ENCODE measurements around the gene DYNAP.

Gene DYNAP, protein sequence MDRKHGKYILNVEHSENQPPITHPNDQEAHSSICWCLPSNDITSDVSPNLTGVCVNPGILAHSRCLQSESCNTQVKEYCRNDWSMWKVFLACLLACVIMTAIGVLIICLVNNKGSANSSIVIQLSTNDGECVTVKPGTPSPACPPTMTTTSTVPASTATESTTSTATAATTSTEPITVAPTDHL

DNA sequence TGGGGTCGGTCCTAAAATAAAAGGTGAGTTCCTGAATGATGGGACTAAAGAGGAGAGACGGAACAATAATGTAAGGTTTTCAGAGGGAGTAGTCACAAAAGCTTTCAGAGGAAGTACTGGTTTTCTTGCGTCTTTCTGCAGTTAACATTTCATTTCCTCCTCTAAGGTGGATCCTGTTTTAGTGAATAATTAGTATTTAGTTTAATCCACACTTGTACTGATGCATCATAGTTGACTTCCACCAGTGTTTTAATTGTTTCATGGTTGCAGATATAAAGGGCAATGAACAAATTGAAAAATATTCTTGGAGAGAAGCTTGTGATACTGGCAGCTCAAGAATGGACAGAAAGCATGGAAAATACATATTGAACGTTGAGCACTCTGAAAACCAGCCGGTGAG is at the start of gene DYNAP:
TSS of gene DYNAP (plus strand) at position 301 of the 400 bp plus-strand sequence. CDS start at position 339, 38 bp downstream.
- H3K4me3 ChIP-seq (ENCODE audit: low read depth, low read length): no peak within 1 kb of the TSS

DNA sequence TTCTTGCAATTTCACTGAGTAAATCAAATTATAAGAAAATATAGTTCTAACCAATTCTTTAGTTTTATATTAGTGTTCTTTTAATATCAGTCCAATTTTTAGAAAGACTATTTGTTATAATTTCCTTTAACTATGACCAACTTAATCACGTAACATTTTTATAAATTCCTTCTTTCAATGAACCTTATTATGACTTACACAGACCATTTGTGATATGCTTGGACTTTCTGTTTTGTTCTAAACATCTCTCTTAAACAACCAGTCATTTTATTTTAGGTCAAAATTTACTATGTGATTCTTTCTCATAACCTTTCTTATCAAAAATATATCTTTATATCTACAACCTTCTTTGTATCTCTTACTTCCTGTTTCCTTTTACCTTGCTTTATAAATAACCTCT is 39.5 kb upstream of the DYNAP start:
- no peak overlapping the region for H3K4me3 ChIP-seq (ENCODE audit: low read depth, low read length)

DNA sequence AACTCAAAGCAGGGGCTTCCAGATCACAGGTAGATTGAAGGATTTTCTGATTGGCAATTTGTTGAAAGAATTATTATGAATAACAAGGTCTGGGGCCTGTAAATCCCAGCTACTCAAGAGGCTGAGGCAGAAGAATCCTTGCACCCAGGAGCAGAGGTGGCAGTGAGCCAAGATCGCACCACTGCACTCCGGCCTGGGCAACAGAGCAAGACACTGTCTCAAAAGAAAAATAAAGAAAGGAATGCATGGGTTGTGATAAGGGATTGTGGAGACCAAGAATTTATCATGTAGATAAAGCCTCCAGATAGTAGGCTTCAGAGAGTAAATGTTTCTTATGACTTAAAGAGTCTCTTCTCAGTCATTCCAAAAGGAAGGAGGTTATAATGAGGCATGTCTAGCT is 35.8 kb upstream of the DYNAP start:
- H3K4me3 ChIP-seq (ENCODE audit: low read depth, low read length): no peak overlapping the region

DNA sequence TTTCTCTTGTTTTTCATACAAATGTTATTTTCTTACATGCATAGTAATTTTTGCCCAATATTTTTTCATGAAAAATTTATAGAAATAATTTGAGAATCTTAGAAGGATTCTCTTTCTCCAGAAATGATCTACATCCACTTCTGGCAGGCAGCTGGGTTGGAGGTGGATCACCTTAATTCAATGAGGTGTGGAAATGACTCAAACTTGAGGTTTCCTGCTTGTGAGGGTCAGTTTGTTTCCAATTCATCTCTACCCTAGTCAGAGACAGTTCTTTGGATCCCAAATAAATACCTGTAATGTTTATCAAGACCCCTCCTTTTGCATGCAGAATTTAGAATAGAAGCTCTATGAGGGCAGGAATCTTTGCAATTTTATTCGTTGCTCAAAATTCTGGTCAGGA is 35.0 kb upstream of the DYNAP start:
- H3K4me3 ChIP-seq (ENCODE audit: low read depth, low read length): no peak overlapping the region

DNA sequence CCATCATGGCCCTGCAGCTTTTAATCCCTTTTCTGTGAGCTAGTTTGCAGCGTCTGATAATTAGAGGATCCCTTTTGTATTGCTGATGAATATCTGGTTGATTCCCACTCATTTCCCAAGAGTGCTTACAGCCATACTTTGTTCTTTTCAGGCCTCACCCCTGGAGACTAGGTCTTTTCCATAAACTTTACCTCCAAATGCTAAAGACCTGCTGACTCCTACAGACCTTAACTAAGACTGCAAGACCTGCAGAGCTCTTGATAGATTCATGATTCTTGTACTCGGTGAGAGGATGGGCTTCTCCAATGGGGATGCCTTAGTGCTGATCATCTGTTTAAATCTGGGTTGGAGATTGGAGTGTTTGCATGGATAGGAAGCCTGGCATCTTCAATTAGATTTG is 33.1 kb upstream of the DYNAP start:
- no peak overlapping the region for H3K4me3 ChIP-seq (ENCODE audit: low read depth, low read length)

DNA sequence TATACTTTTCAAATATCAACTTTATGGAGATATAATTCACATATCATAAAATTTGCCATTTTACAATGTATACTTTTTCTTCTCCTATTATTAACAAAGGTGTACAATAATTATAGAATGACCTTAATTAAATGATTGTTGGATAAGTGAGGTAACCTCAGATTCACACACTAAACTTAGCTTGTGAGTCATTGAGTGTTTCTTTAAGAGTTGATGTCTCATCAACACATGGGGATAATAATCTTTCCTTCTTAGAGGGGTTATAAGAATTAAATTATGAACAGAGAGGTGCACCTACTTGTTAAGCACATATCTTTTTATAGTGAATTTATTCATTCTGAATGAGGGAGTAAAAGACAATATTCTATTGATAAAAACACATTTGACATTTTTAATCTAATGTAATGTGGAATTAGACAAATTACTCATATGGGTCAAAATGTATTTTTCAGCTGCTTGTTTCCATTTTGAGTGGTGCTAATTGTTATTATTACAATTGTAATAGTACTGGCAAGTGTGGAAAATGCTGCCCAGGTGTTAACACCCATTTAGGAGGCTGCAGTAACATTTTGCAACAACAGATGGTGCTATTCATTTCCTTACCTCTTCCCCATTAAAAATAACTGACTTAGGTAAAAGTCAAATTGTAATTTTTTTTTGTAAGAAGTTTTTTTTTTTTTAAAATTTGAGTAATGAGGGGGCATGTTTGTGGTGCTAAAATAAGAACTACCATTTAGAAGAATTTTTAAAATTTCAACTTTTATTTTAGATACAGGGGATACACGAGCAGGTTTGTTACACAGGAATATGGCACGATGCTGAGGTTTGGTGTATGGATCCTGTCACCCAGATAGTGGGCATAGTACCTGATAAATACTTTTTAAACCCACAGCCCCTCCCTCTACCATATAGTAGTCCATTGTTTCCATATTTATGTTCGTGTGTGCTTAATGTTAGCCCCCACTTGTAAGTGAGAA is 32.1 kb upstream of the DYNAP start:
- H3K4me3 ChIP-seq (ENCODE audit: low read depth, low read length): no peak overlapping the region

DNA sequence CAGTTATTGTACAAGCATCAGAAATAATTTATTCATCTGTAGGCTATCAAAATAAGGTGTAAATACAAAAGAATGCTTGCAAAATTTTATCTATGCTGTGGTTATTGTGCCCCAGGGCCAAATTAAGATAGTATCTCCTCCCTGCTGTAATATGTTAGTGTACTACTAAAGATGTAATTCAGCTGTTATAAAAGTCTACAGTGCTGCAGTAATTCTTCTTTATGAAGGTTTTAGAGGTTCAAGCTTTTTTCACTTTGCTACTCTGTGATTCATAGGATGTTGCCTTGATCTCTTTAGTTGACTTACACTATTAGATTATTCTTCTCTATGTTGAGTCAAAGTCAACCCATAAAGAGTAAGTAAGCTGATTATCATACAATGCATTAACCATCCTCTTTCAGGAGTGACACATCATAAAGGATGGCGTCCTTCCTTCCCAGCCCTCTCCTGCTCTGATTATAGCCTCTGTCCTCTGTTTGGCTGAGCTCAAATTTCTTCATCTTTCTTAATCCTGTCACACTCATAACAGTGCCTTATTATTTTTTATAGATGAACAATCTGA is 29.3 kb upstream of the DYNAP start:
- H3K4me3 ChIP-seq (ENCODE audit: low read depth, low read length): no peak overlapping the region

DNA sequence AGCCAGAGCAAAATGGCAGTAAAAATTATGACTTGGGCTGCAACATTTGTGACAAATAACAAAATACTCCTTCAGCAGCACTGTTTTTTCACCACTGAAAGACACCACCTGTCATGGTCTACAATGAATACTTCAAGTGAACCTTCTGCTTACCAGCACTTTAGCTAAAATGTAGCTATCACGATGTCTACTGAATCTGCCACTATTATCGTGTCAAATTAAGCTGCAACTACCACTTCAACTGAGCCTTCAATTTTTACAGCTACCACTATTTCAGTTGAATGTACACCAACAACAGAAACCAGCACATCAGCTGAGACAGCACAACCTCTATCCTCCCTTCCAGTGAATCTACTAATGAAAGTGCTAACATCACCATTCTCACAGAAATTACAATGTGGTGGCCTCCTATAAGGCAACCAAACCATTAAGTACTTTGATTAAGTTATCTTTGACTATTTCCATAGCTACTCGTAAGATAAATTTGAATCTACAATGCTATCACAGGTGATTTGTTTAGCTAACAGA is 10.8 kb upstream of the DYNAP start:
- H3K4me3 ChIP-seq (ENCODE audit: low read depth, low read length): no peak overlapping the region

DNA sequence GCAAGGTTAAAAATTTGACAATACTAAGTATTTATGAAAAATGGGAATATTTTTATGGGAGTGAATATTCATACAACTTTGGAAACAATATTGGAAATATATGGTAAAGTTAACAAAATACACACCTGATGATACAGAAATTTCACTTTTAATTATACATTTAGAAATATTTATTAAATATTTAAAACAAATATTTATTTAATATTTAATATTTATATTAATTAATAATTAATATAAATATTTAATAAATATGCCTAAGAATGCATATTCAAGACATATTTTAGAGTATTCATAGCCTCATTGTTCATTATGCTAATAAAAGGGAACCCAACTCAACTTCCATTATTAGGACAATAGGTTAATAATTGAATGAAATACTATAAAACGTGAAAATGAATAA is 7.0 kb upstream of the DYNAP start:
- no peak overlapping the region for H3K4me3 ChIP-seq (ENCODE audit: low read depth, low read length)

DNA sequence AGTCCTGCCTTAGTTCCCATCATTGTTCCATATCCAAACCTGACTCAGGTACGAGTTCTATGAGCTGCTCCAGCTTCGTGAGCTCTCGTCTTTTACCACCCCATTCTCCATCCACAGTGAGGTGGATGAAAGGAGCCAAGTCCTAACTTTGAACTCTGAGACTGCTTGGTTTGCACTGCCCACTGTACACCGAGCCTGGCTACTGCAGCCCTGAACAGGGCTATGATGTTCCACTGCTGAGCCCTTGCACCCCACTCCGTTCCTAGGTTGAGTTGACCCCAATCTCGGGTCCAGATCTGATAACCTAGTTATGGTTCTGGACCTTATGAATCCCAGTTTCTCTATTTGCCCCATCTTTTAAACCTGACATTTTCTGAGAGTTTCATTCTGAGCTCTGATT is 5.3 kb upstream of the DYNAP start:
- H3K4me3 ChIP-seq (ENCODE audit: low read depth, low read length): no peak overlapping the region

DNA sequence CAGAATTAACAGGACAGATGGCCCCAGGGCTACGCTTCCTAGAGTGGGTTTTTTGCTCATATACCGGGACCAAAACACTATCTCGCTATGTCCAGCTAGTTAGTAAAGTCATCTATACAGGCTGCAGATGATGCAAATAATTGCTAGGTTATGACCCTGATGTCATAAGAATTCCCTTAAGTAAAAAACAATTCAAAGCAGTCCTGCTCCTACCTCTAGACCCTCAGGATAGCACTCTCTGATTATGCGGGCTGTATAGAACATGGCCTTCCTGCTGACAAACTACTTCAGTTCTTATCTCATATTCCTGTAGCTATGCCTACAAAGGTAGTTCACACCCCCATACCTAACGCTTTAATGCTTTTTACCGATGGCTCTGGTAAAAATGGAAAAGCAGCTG is 13.2 kb downstream of the DYNAP start:
- H3K4me3 ChIP-seq (ENCODE audit: low read depth, low read length): no peak overlapping the region

DNA sequence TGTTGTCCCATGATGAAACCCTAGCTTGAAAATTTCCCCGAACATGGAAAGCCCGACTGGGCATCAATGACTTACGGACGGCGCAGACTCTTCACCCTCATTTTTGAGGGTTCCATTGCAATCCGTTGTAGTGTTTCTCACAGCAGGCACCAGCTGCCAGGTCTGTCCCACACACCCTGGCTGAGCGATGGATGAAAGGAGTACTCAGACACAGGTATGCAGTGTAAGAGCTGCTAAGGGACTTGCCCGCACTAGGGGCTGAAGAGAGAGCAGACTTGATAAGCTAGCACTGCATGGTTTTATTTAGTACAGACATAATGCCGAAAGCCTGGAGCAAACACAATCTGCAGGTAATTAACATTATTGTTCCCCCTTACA is 15.8 kb downstream of the DYNAP start:
- no peak overlapping the region for H3K4me3 ChIP-seq (ENCODE audit: low read depth, low read length)

DNA sequence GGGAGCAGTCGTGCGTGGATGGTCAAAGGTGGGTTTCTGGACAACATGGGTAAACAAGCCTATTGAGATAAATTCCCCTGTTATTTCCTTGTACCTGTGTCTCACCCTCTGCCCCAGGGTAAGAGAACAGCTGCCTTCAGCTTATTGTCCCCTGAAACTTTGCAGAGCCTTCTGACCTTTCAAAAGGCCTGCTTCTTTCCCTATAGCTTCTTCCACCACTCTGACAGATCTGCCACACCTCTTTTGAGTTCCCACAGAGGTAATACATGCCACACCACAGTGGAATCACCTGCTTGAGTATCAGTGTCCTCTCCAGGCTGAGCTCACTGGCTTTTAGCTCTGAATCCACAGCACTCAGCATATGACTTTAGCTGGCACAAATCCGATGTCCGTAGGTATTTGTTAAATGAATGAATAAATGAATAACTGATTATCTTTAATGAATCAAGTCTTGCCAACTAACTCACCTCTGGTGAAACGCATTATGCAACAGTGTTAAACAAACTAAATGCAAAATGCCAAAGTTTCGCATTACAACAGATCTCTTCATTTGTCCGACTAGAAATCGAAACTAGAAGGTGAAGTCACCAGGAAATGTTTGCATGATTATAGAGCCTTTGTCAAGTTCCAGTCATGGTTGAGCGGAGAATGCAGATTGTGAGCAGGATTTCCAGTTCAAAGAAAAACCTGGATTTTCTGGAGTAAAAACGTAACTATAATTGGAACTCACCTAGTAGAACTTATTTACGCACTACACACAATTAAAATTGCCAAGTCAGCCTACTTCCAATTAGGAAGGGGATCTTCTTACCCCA is 16.4 kb downstream of the DYNAP start:
- H3K4me3 ChIP-seq (ENCODE audit: low read depth, low read length): no peak overlapping the region

DNA sequence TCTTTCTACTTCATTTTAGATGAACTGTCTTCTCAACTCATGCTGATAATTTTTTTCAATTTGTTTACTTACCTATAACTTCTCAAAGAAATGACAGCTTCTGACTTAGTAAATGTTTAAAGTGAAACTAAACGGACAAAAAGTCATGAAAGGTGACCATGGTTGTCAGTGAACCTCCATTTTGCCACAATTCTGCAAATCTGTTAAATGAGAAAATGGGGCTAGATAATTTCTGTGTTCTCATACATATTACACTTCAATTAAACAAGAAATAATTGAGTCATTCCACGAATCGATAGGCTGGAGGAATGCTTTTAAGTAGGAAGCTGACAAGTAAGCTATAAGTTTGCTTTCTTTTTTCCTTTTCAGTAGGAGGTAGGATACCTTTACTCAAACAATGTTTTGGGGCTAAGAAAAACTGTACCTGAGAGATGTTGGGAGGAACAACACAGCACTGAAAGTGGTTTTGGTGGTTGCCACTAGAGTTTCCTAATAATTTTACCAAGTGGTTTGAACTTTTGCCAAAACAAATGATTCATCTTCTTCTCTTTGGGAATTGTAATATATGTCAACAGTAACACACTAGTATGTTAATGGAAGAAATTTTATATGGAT is 17.1 kb downstream of the DYNAP start:
- H3K4me3 ChIP-seq (ENCODE audit: low read depth, low read length): no peak overlapping the region

DNA sequence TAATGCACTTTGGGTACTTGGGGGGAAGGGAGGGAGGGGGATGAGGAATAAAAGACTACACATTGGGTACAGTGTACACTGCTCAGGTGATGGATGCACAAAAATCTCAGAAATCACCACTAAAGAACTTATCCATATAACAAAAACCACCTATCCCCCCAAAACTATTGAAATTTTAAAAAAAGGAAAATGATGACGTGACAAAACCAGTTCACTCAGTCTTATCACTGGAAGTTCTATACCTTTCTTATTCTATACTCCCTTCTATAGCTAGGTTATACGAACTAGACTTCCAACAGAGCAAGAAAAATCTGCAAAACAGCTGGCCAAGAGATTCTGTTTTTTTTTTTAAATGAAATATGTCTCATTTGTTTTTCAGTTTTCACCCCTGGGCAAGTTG is 20.8 kb downstream of the DYNAP start:
- no peak overlapping the region for H3K4me3 ChIP-seq (ENCODE audit: low read depth, low read length)

DNA sequence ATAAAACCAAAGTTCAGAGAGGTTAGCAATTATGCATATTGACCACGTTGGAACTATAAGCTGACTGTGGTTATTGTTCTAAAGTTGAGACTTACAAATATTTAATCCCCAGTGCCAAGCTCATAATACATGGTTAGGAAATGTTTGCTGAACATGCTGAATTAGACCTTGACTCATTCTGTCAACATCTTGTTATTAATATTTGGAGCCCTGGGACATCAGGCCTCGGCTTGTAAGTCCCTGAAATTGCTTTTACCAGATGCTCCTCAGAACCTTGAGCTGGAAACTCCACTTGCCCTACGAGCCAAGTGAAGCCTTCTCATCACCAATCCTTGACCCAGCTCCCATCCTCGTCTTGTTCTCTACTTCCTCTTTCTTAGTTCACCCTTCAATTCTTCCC is 21.2 kb downstream of the DYNAP start:
- H3K4me3 ChIP-seq (ENCODE audit: low read depth, low read length): no peak overlapping the region

DNA sequence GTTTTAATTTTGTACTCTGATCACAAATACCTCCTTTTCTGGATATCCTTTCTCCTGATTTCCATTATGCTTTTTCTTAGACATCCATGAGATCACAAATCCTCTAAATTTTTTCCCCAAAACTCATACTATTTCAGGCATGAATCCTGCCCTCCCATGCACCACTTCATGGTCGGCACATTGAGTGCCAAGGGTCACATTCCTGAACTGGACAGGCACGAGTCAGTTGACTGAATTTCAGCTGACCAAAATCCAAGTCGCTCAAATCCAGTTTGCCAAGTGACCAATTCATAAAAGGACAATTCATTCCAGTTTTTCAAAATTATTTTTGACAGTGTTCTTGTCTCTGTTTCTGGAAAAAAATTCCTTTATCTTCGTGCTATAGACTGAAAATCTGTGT is 22.1 kb downstream of the DYNAP start:
- no peak overlapping the region for H3K4me3 ChIP-seq (ENCODE audit: low read depth, low read length)

DNA sequence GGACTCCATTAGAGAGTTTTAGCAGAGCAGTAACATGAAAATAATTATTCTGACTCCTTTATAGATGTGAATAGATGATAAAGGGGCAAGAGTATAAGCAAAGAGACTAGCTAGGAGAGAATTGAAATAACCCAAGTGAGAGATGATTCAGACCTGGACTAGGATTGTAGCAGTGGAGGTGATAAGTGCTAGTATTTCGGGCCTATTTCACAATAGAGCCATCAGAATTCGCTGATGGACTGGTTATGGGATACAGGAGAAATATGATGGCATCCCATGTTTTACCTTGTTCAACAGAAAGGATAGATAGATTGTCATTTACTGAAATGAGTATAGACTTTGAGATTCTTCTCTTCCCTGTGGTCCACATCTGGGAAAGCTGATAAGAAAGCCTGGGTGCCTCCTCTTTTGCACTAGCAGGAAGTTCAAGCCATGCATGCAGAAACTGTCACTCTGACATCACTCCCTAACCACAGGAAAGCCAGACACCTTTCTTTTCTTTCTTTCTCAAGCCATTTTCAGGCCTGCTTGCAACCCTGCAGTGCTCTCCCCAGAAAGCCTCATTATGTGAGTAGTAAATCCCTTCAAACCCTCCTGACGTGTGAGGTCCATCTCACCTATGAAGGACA is 25.3 kb downstream of the DYNAP start:
- H3K4me3 ChIP-seq (ENCODE audit: low read depth, low read length): no peak overlapping the region

DNA sequence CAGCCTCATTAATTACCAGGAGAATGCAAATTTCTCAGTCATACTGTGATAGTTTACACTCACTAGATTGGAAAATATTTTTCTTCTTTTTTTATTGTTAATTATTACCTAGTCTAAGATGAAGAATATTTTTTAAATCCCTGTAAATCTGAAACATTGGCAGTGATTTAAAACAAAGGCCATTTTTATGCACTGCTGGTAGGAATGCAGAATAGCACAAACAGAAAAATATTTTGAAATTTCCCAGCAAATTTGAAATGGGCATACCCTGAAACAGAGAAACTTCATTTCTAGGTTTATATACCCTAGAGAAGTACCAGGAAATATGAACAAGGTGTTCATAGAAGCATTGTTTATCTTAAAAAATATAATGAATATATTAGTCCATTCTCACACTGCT is 31.0 kb downstream of the DYNAP start:
- H3K4me3 ChIP-seq (ENCODE audit: low read depth, low read length): no peak overlapping the region

DNA sequence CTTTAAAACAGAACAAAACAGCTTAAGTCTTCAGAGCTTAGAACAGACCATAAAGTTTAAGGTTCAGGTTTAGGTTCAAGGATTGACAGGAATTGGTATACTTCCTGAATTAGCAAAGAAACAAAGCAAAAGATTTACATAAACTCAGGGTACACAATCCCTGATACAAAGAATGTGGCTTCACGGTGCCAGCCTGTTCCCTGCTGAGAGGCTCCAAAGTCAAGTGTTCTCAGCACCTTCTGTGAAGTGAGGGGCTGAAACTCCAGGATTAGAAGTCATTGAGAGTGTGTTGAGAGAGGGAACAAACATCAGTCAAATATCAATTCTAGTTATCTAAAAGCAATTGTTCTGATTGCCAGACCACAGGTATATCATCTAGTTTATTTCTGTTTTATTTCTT is 35.7 kb downstream of the DYNAP start:
- no peak overlapping the region for H3K4me3 ChIP-seq (ENCODE audit: low read depth, low read length)
